Fibroblast of mammary gland (primary cell): ENCODE results near the gene AMBP.

Experiments
- DNase-seq: peaks from one replicate; pipeline ENCODE4 v3.0.0-alpha.2; 2010; ENCODE audit warnings: low read depth
- H3K4me3 ChIP-seq: 2 replicates; pipeline ENCODE4 v1.5.1; 2011; ENCODE audit warnings: low read depth, mild to moderate bottlenecking, low read length, moderate library complexity; ENCODE audit not compliant: control insufficient read depth
- TF ChIP-seq, protein P1 (sequence below): conservative IDR thresholded peaks from 2 replicates; pipeline ENCODE4 v1.5.1; 2011; ENCODE audit warnings: low read depth, low read length, inconsistent platforms; ENCODE audit not compliant: control insufficient read depth, insufficient read depth

Gene AMBP

DNA sequence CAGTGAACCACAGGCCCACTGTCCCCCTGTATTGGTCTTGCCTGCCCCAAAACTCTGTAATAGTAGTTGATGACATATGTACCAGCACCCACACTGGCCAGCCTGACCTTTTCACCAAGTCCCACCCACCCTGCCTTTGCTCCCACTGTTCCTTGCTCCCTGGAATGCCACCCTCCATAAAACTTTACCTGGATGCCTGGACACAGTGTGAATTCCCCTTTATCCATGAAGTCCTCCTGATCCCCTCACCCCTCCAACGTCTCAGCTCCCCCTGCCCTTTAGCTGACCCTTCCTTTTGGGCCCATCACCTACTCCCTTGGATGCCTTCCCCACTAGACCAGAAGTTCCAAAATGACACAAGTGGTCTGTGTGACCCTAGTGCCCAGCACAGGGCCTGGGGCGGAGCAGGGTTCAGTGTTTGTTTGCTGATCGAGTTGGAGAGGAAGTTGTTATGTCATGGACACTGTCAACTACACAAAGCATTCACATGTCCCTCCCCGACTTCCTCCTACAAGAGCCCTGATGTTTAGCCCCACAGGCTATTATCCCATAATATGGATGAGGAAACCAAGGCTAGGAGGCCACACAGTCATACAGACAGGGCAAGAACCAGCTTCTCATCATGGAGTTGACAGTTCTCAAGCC, 16.1 kb downstream of the AMBP start:
- TF ChIP-seq, protein P1, sequence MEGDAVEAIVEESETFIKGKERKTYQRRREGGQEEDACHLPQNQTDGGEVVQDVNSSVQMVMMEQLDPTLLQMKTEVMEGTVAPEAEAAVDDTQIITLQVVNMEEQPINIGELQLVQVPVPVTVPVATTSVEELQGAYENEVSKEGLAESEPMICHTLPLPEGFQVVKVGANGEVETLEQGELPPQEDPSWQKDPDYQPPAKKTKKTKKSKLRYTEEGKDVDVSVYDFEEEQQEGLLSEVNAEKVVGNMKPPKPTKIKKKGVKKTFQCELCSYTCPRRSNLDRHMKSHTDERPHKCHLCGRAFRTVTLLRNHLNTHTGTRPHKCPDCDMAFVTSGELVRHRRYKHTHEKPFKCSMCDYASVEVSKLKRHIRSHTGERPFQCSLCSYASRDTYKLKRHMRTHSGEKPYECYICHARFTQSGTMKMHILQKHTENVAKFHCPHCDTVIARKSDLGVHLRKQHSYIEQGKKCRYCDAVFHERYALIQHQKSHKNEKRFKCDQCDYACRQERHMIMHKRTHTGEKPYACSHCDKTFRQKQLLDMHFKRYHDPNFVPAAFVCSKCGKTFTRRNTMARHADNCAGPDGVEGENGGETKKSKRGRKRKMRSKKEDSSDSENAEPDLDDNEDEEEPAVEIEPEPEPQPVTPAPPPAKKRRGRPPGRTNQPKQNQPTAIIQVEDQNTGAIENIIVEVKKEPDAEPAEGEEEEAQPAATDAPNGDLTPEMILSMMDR: no peak
- DNase-seq: no peak
- no peak overlapping the region for H3K4me3 ChIP-seq

GRCh38 chr9:114061292-114061691, 16.8 kb downstream of the AMBP start:
- no peak overlapping the region for H3K4me3 ChIP-seq
- DNase-seq: no peak
- TF ChIP-seq, protein P1: no peak

DNA sequence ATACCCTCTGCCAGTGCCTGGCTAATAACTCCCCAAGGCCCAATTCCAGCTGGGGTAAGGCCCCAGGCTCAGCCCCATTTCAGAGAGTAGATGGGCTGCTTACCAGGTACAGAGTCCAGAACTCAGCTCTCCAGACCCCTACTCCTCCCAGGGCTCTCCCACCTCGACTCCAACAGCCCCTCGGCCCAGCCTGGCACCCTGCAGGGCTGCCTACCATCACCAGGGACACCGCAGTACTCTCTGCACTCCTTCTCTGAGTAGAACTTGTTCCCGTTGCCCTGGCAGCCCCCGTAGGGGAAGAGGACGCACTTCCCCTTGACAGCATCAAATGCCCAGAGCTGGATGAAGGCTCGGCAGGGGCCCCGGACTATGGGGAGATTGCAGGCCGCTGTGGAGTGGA, 17.4 kb downstream of the AMBP start:
- H3K4me3 ChIP-seq: no peak overlapping the region
- TF ChIP-seq, protein P1: no peak
- no peak for DNase-seq

DNA sequence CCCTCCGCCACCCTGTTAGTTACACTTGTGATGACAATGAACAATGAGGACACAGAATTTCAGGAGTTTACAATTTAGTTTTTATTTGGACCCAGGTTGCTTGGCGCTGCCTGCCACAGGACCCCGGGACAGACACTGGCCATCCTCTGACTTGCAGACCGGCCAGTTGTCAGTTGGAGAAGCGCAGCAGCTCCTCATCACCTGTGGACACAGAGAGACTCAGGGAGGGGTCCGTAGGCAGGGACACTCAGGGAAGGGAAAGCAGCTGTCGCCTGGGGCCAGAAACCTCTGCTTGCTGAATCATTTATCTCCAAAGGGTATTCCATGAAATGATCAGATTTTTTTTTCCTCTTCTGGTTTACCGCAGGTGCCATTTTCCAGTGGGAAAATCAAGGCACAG, 18.0 kb downstream of the AMBP start:
- DNase-seq: no peak
- TF ChIP-seq, protein P1: no peak
- H3K4me3 ChIP-seq: no peak overlapping the region

DNA sequence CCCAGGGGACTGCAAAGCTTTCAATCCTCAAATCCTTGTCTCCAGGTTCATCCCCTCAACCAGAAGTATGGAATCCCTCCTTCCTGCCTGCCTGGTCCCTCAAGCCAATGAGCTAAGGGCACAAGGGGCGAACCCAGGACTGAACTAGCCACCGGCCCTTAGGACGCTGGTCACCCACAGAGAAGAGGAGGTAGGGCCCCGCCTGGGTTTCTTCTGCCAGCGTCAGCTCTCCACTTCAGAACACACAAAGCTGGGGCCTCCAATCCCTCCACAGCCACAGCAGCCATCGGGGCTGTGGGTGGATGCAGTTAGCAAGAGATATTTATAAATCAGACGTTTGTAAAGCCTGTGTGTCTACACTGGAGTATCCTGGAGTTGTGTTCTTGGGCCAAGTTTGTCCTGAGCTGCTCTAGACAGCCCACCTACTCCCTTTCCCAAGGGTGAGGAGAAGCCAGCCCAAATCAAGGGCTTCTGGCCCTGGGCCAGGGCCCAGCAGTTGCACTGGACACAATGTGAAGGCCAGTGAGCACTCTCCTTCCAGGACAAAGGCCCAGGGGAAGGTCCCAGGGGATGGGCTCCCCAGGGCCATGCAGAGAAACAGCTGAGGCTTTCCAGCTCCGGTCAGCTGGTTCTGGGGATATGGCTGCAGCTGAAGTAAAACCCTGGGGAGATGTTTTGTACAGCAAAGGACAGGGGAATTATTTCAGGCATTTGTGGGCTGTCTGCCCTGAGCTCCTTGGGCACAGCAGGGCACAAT, 18.9 kb downstream of the AMBP start:
- TF ChIP-seq, protein P1: no peak
- DNase-seq: no peak
- H3K4me3 ChIP-seq: no peak overlapping the region

GRCh38 chr9:114058688-114059046, 19.4 kb downstream of the AMBP start:
- TF ChIP-seq, protein P1: no peak
- DNase-seq: no peak
- no peak overlapping the region for H3K4me3 ChIP-seq
